ENCODE data around the gene SNX14. TPM values are rescaled to one million over a fixed set of nuclear protein-coding genes. Genes with fewer than 3 reads are reported as not detected.
A peak's percentile ranks its signal among the peaks of the same experiment; 100 is the strongest.
"Not testable (repeated sequence)": the region's sequence is repeated elsewhere in the genome, so short reads cannot be mapped to it uniquely, and the experiment has no call there.

Gene SNX14
- polyA plus RNA-seq, 1 experiment: 114 TPM

DNA sequence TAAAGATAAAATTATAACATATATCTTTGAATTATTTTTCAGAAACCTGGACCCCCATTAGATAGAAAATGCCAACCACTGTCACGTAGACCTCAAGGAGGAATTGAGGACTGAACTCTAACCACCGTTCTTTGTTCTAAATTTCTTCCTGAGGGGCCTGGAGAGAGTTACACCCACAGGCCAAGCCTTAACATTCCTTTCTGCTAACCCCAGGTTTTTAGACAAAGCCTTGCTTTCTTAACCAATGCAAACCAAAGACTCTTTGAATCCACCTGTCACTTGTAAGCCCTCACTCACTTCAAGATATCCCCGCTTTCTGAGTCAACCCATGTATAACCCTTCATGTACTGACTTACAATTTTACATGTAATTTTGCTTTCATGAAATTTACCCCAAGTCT lies 41.0 kb downstream of the SNX14 start:
- POLR2A ChIA-PET: no interaction called here
- CTCF ChIA-PET: interaction anchor here (0.6 to 1.9 kb wide), 3 partner anchors 16 to 198 kb away, joined by 4 to 11 read pairs (median 5); no protein-coding TSS in a partner anchor
- DNase-seq (ENCODE audit: low read depth, low spot score): no peak
- Histone ChIP-seq H3K4me3 (ENCODE audit: low read depth, low read length) (no peak overlapping the region), H3K9me3 (ENCODE audit: control insufficient read depth, insufficient read depth, low read length) (no peaks in the 10 kb centered on the region), H3K27ac (ENCODE audit: low read depth, low read length) (no peak overlapping the region), H3K27me3 (ENCODE audit: control insufficient read depth, insufficient read depth, low read length) (no peaks in the 10 kb centered on the region)
- TF ChIP-seq, protein P1, sequence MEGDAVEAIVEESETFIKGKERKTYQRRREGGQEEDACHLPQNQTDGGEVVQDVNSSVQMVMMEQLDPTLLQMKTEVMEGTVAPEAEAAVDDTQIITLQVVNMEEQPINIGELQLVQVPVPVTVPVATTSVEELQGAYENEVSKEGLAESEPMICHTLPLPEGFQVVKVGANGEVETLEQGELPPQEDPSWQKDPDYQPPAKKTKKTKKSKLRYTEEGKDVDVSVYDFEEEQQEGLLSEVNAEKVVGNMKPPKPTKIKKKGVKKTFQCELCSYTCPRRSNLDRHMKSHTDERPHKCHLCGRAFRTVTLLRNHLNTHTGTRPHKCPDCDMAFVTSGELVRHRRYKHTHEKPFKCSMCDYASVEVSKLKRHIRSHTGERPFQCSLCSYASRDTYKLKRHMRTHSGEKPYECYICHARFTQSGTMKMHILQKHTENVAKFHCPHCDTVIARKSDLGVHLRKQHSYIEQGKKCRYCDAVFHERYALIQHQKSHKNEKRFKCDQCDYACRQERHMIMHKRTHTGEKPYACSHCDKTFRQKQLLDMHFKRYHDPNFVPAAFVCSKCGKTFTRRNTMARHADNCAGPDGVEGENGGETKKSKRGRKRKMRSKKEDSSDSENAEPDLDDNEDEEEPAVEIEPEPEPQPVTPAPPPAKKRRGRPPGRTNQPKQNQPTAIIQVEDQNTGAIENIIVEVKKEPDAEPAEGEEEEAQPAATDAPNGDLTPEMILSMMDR (IDR thresholded peaks at IDR 0.05; ENCODE audit: low read depth, low read length): no peak

DNA sequence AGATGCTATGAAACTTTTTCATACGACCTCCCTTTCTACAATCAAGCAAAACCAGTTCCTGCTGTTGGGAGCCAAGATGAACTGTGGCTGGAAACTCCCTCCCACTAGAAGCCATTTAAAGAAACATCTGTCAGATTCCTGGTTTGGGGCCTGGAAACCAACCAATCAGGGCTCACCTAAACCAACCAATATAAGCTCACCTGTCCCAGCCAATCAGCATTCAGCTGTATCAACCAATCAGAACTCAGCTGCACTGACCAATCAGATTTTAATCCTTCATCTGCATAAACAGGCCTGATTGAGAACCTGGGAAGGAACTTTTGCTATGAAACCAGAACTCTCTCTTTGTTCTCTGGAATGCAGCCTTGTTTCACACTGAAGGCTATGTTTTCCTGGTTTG lies 42.4 kb downstream of the SNX14 start:
- H3K4me3 ChIP-seq (ENCODE audit: low read depth, low read length): no peak overlapping the region
- H3K27me3 ChIP-seq (ENCODE audit: control insufficient read depth, insufficient read depth, low read length): no peaks in the 10 kb centered on the region
- POLR2A ChIA-PET: interaction anchor here (0.7 kb wide), 1 partner anchor 9 kb away, joined by 3 read pairs; no protein-coding TSS in a partner anchor
- no peak for DNase-seq (ENCODE audit: low read depth, low spot score)
- TF ChIP-seq, protein P1 (IDR thresholded peaks at IDR 0.05; ENCODE audit: low read depth, low read length): no peak
- H3K9me3 ChIP-seq (ENCODE audit: control insufficient read depth, insufficient read depth, low read length): no peaks in the 10 kb centered on the region
- CTCF ChIA-PET: interaction anchor here (0.6 to 1.2 kb wide), 2 partner anchors 8 to 14 kb away, joined by 3 read pairs; no protein-coding TSS in a partner anchor
- H3K27ac ChIP-seq (ENCODE audit: low read depth, low read length): no peak overlapping the region

DNA sequence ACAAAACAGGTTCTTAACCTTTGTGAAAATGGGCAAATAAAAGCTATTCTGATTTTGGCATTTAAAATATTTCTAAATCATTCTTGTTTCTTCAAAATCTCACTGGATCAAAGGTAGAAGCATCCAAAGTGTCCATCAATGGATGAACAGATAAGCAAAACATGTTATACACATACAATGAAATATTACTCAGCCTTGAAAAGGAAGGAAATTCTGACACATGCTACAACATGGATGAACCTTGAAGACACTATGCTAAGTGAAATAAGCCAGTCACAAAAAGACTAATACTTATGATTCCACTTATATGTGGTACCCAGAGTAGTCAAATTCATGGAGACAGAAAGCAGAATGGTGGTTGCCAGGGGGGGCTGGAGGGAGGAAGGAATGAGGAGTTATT lies 45.9 kb downstream of the SNX14 start:
- ChIA-PET POLR2A (no interaction called here), CTCF (interaction anchor here (1.1 to 4.4 kb wide), 2 partner anchors 11 to 65 kb away, joined by 5 to 25 read pairs; no protein-coding TSS in a partner anchor)

DNA sequence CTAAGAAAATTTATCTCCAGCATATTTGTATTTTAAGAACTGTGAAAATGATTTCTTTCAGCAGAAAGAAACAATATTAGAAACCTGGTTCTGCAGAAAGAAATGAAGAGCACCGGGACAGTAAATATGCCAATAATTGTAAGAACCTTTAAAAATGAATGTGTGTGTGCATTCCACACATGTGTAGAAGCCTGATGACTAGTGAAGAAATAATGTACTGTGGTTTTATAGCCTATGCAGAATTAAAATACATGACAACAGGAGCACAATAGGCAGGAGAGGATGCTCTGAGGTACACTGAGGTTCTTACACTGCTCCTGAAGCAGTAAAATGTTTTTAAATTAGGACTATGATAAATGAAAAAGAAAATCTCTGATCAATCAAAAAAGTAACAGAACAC lies 48.9 kb downstream of the SNX14 start:
- ChIA-PET POLR2A (no interaction called here), CTCF (no interaction called here)
- no peaks in the 10 kb centered on the region for H3K27me3 ChIP-seq (ENCODE audit: control insufficient read depth, insufficient read depth, low read length)
- H3K27ac ChIP-seq (ENCODE audit: low read depth, low read length): no peak overlapping the region
- no peak overlapping the region for H3K4me3 ChIP-seq (ENCODE audit: low read depth, low read length)
- DNase-seq (ENCODE audit: low read depth, low spot score): no peak
- TF ChIP-seq, protein P1 (IDR thresholded peaks at IDR 0.05; ENCODE audit: low read depth, low read length): no peak
- H3K9me3 ChIP-seq (ENCODE audit: control insufficient read depth, insufficient read depth, low read length): no peaks in the 10 kb centered on the region

More for the DNA sequence above, 45.9 kb downstream of the SNX14 start:
- TF ChIP-seq, protein P1 (IDR thresholded peaks at IDR 0.05; ENCODE audit: low read depth, low read length): no peak
- Histone ChIP-seq H3K9me3 (ENCODE audit: control insufficient read depth, insufficient read depth, low read length) (no peaks in the 10 kb centered on the region), H3K27me3 (ENCODE audit: control insufficient read depth, insufficient read depth, low read length) (no peaks in the 10 kb centered on the region), H3K4me3 (ENCODE audit: low read depth, low read length) (no peak overlapping the region), H3K27ac (ENCODE audit: low read depth, low read length) (no peak overlapping the region)
- no peak for DNase-seq (ENCODE audit: low read depth, low spot score)

DNA sequence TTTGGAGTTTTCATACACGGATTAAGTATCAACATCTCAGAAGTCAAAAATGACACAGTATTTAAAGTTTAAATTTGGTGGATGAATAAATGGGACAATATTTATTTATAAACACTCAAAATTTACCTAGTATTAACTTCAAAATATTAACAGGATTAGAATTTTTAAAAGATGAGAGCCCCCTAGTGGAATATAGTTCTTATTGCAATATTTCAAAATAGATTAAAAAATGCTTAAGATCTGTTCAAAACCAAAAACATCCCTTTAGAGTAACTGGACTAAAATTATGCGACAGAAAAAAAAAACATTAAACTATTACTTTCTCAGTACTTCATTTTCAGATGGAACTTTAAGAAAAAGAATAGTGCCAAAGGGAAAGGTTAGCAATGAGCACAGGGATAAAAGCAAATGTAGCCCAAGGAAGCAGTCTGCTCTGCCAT lies 56.6 kb downstream of the SNX14 start:
- TF ChIP-seq, protein P1 (IDR thresholded peaks at IDR 0.05; ENCODE audit: low read depth, low read length): peak; percentile 42
- ChIA-PET POLR2A (no interaction called here), CTCF (interaction anchor here (0.6 to 5.1 kb wide), 45 partner anchors 9 to 213 kb away, joined by 3 to 81 read pairs (median 4); partner anchors contain the start of gene NT5E)
- Histone ChIP-seq H3K27me3 (ENCODE audit: control insufficient read depth, insufficient read depth, low read length) (no peaks in the 10 kb centered on the region), H3K27ac (ENCODE audit: low read depth, low read length) (no peak overlapping the region), H3K4me3 (ENCODE audit: low read depth, low read length) (no peak overlapping the region), H3K9me3 (ENCODE audit: control insufficient read depth, insufficient read depth, low read length) (no peaks in the 10 kb centered on the region)
- no peak for DNase-seq (ENCODE audit: low read depth, low spot score)

DNA sequence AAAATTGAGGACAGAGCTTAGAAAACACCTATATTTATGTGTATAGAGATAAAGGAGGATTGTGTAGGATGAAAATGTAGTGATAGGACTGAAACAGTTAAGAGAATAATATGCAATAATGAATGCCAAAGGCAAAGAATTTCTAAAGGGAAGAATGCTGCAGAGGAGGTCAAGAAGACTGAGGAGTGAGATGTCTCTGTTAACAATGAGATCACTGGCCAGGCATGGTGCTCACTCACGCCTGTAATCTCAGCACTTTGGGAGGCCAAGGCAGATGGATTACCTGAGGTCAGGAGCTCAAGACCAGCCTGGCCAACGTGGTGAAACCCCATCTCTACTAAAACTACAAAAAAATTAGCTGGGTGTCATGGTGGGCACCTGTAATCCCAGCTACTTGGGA lies 69.4 kb downstream of the SNX14 start:
- ChIA-PET CTCF (interaction anchor here (0.7 to 5.6 kb wide), 3 partner anchors 13 to 169 kb away, joined by 3 to 32 read pairs (median 4); no protein-coding TSS in a partner anchor), POLR2A (interaction anchor here (0.7 kb wide), 1 partner anchor 107 kb away, joined by 4 read pairs; no protein-coding TSS in a partner anchor)
- not testable (repeated sequence) for H3K27me3 ChIP-seq (ENCODE audit: control insufficient read depth, insufficient read depth, low read length); H3K27ac ChIP-seq (ENCODE audit: low read depth, low read length); DNase-seq (ENCODE audit: low read depth, low spot score); H3K9me3 ChIP-seq (ENCODE audit: control insufficient read depth, insufficient read depth, low read length); H3K4me3 ChIP-seq (ENCODE audit: low read depth, low read length)

Measured in AG04450 (cell line).